ENCODE results near the gene PDHX. TPM values are rescaled to one million over a fixed set of nuclear protein-coding genes. Genes with fewer than 3 reads are reported as not detected.
A peak's percentile ranks its signal among the peaks of the same experiment; 100 is the strongest.

PDHX gene
- total RNA-seq, 1 donor from 2014 or later = 34.6 TPM

- H3K4me3 Mint-ChIP-seq (ENCODE audit: unreplicated experiment) = no peak overlapping the region
- H3K4me1 Mint-ChIP-seq (ENCODE audit: unreplicated experiment) = peaks cover 23% of the 10 kb centered on the region
- H3K27ac Mint-ChIP-seq (ENCODE audit: unreplicated experiment) = no peak overlapping the region
- no peak for DNase-seq (ENCODE audit: extremely low spot score, unreplicated experiment)
- H3K9me3 Mint-ChIP-seq (ENCODE audit: unreplicated experiment) = no peaks in the 10 kb centered on the region
- H3K27me3 Mint-ChIP-seq (ENCODE audit: unreplicated experiment) = no peaks in the 10 kb centered on the region
- no peak for TF ChIP-seq CTCF (IDR thresholded peaks at IDR 0.05)
- peaks cover 20% of the 10 kb centered on the region for H3K36me3 Mint-ChIP-seq (ENCODE audit: unreplicated experiment)
These were observed 41.2 kb downstream of the PDHX start for GRCh38 chr11:34957606-34958005.

- H3K36me3 Mint-ChIP-seq (ENCODE audit: unreplicated experiment) = peaks cover 20% of the 10 kb centered on the region
- H3K27ac Mint-ChIP-seq (ENCODE audit: unreplicated experiment) = peak overlapping the region; percentile 36
- DNase-seq (ENCODE audit: extremely low spot score, unreplicated experiment) = no peak
- no peaks in the 10 kb centered on the region for H3K9me3 Mint-ChIP-seq (ENCODE audit: unreplicated experiment)
- no peak overlapping the region for H3K4me3 Mint-ChIP-seq (ENCODE audit: unreplicated experiment)
- no peak for TF ChIP-seq CTCF (IDR thresholded peaks at IDR 0.05)
- H3K27me3 Mint-ChIP-seq (ENCODE audit: unreplicated experiment) = no peaks in the 10 kb centered on the region
- peaks cover 23% of the 10 kb centered on the region for H3K4me1 Mint-ChIP-seq (ENCODE audit: unreplicated experiment)
These were observed 43.4 kb downstream of the PDHX start for GRCh38 chr11:34959770-34960169.

- no peak for TF ChIP-seq CTCF (IDR thresholded peaks at IDR 0.05)
- no peak overlapping the region for H3K4me3 Mint-ChIP-seq (ENCODE audit: unreplicated experiment)
- no peaks in the 10 kb centered on the region for H3K9me3 Mint-ChIP-seq (ENCODE audit: unreplicated experiment)
- H3K27ac Mint-ChIP-seq (ENCODE audit: unreplicated experiment) = no peak overlapping the region
- H3K27me3 Mint-ChIP-seq (ENCODE audit: unreplicated experiment) = no peaks in the 10 kb centered on the region
- H3K36me3 Mint-ChIP-seq (ENCODE audit: unreplicated experiment) = peaks cover 20% of the 10 kb centered on the region
- no peak for DNase-seq (ENCODE audit: extremely low spot score, unreplicated experiment)
- peaks cover 23% of the 10 kb centered on the region for H3K4me1 Mint-ChIP-seq (ENCODE audit: unreplicated experiment)
These were observed 43.9 kb downstream of the PDHX start for GRCh38 chr11:34960277-34960676.

- H3K4me1 Mint-ChIP-seq (ENCODE audit: unreplicated experiment) = peaks cover 23% of the 10 kb centered on the region
- no peak overlapping the region for H3K27ac Mint-ChIP-seq (ENCODE audit: unreplicated experiment)
- H3K27me3 Mint-ChIP-seq (ENCODE audit: unreplicated experiment) = no peaks in the 10 kb centered on the region
- peaks cover 21% of the 10 kb centered on the region for H3K36me3 Mint-ChIP-seq (ENCODE audit: unreplicated experiment)
- DNase-seq (ENCODE audit: extremely low spot score, unreplicated experiment) = no peak
- H3K9me3 Mint-ChIP-seq (ENCODE audit: unreplicated experiment) = no peaks in the 10 kb centered on the region
- H3K4me3 Mint-ChIP-seq (ENCODE audit: unreplicated experiment) = no peak overlapping the region
- TF ChIP-seq CTCF (IDR thresholded peaks at IDR 0.05) = no peak
These were observed 45.6 kb downstream of the PDHX start for GRCh38 chr11:34962034-34962433.

- Mint-ChIP-seq H3K27ac (ENCODE audit: unreplicated experiment) (no peak overlapping the region), H3K4me3 (ENCODE audit: unreplicated experiment) (no peak overlapping the region), H3K9me3 (ENCODE audit: unreplicated experiment) (no peaks in the 10 kb centered on the region), H3K27me3 (ENCODE audit: unreplicated experiment) (no peaks in the 10 kb centered on the region), H3K36me3 (ENCODE audit: unreplicated experiment) (peaks cover 26% of the 10 kb centered on the region), H3K4me1 (ENCODE audit: unreplicated experiment) (peaks cover 23% of the 10 kb centered on the region)
- no peak for TF ChIP-seq CTCF (IDR thresholded peaks at IDR 0.05)
- no peak for DNase-seq (ENCODE audit: extremely low spot score, unreplicated experiment)
These were observed 46.9 kb downstream of the PDHX start for GRCh38 chr11:34963351-34963750.

Measured in osteocyte (in vitro differentiated cells).